HCT116 (cell line): Measurements from ENCODE around the gene HERC2. TPM values are rescaled to one million over a fixed set of nuclear protein-coding genes. Genes with fewer than 3 reads are reported as not detected.
A peak's percentile ranks its signal among the peaks of the same experiment; 100 is the strongest.
"Not testable (repeated sequence)": the region's sequence is repeated elsewhere in the genome, so short reads cannot be mapped to it uniquely, and the experiment has no call there.

Source experiments
- ATAC-seq: fragments of 200-7000 bp; cut with Tn5 transposase; 2 replicates; pipeline ENCODE4 v1.9.1; 2020; ENCODE audit warnings: mild to moderate bottlenecking, moderate library complexity
- BruUV-seq: library from RNA; stranded (reverse); fragments of 400-500 nt; replicated peaks from 2 replicates; lab custom pipeline; 2021; lab: Mats Ljungman, UMichigan
- CTCF ChIA-PET: fragments of 300-600 bp; sonication (Branson Sonifier 250); formaldehyde crosslinking; loops from one replicate; lab custom pipeline; 2021; ENCODE audit warnings: antibody characterized with exemption; lab: Charles Lee
- POLR2A ChIA-PET: fragments of 300-600, 350-600 bp; sonication (Branson Sonifier 250); formaldehyde crosslinking; loops from one replicate; lab custom pipeline; 2021; ENCODE audit warnings: antibody characterized with exemption; lab: Charles Lee
- RAD21 ChIA-PET, 2 experiments: fragments of 300-600 bp; sonication (Branson Sonifier 250); formaldehyde crosslinking; loops; one replicate each; lab custom pipeline; 2023; ENCODE audit warnings: low total read pairs in 2 of 2; ENCODE audit not compliant: uncharacterized antibody in 2 of 2, unreplicated experiment in 2 of 2, low non-redundant PET in 1 of 2; lab: Charles Lee
- DNase-seq: peaks from one replicate; pipeline ENCODE4 v3.0.0-alpha.2; 2010; ENCODE audit warnings: low read depth, low spot score
- H2AFZ ChIP-seq: fragments of 200-600 bp; shearing (Covaris generic), sonication (generic); 2 replicates; pipeline ENCODE4 v1.6.1; 2017; ENCODE audit warnings: low read depth, mixed run types, mixed read lengths, antibody characterized with exemption, low read length; ENCODE audit not compliant: poor library complexity, severe bottlenecking
- H3K27ac ChIP-seq: 2 replicates; pipeline ENCODE4 v1.5.1; 2012; ENCODE audit warnings: low read depth, low read length
- H3K27me3 ChIP-seq: fragments of 200-600 bp; sonication (generic); 2 replicates; pipeline ENCODE4 v1.6.1; 2016; ENCODE audit warnings: mixed run types, low read length, mixed read lengths; ENCODE audit not compliant: insufficient read depth
- H3K36me3 ChIP-seq, 2 experiments: fragments of 200-500 bp in 1 of 2; fragments of 200-600 bp in 1 of 2; sonication (Bioruptor generic) in 1 of 2; sonication (generic) in 1 of 2; 2 replicates each; pipeline versions ENCODE4 v1.5.1 to v1.6.1; 2014 to 2016; ENCODE audit warnings: low read length in 2 of 2, inconsistent platforms in 1 of 2, mixed read lengths in 1 of 2, mixed run types in 1 of 2; ENCODE audit not compliant: insufficient read depth in 2 of 2, control insufficient read depth in 1 of 2
- H3K4me1 ChIP-seq, 2 experiments: fragments of 200-600 bp in 1 of 2; sonication (generic) in 1 of 2; 2 replicates each; pipeline versions ENCODE4 v1.5.1 to v1.6.1; 2012 to 2017; ENCODE audit warnings: low read length in 2 of 2, inconsistent platforms in 1 of 2, mild to moderate bottlenecking in 1 of 2, mixed read lengths in 1 of 2, mixed run types in 1 of 2, moderate library complexity in 1 of 2; ENCODE audit not compliant: insufficient read depth in 2 of 2, control insufficient read depth in 1 of 2
- H3K4me2 ChIP-seq: fragments of 200-600 bp; sonication (generic); 2 replicates; pipeline ENCODE4 v1.6.1; 2017; ENCODE audit warnings: mixed run types, low read length, mixed read lengths
- H3K4me3 ChIP-seq, 2 experiments: fragments of 200-600 bp in 1 of 2; sonication (generic) in 1 of 2; replicated peaks in 1 of 2; 2 replicates each; pipeline ENCODE4 v1.5.1; 2011 to 2016; ENCODE audit warnings: low read length in 2 of 2, control low read depth in 1 of 2, low read depth in 1 of 2, mild to moderate bottlenecking in 1 of 2, mixed read lengths in 1 of 2, mixed run types in 1 of 2
- H3K79me2 ChIP-seq: fragments of 200-600 bp; sonication (generic); 2 replicates; pipeline ENCODE4 v1.6.1; 2017; ENCODE audit warnings: mild to moderate bottlenecking, mixed run types, low read length, moderate library complexity, mixed read lengths; ENCODE audit not compliant: insufficient read depth
- H3K9ac ChIP-seq: fragments of 200-600 bp; sonication (generic); 2 replicates; pipeline ENCODE4 v1.6.1; 2016; ENCODE audit warnings: low read length, mixed read lengths
- H3K9me2 ChIP-seq: fragments of 200-600 bp; sonication (generic), shearing (Covaris generic); 2 replicates; pipeline ENCODE4 v1.6.1; 2017; ENCODE audit warnings: mixed run types, mild to moderate bottlenecking, moderate library complexity; ENCODE audit not compliant: insufficient read depth
- H3K9me3 ChIP-seq, 2 experiments: fragments of 200-500 bp in 1 of 2; fragments of 200-600 bp in 1 of 2; sonication (Bioruptor generic) in 1 of 2; sonication (generic) in 1 of 2; 2 replicates each; pipeline ENCODE4 v1.6.1; 2014 to 2017; ENCODE audit warnings: low read length in 2 of 2, mixed read lengths in 2 of 2, inconsistent platforms in 1 of 2, low read depth in 1 of 2, mild to moderate bottlenecking in 1 of 2, mixed run types in 1 of 2, moderate library complexity in 1 of 2; ENCODE audit not compliant: control insufficient read depth in 1 of 2, insufficient read depth in 1 of 2
- H4K20me1 ChIP-seq: fragments of 200-600 bp; sonication (generic), shearing (Covaris generic); 2 replicates; pipeline ENCODE4 v1.6.1; 2017; ENCODE audit warnings: mixed run types, mild to moderate bottlenecking, moderate library complexity; ENCODE audit not compliant: insufficient read depth
- CTCF ChIP-seq, 3 experiments: fragments of 200-600 bp in 1 of 3; sonication (generic) in 1 of 3; IDR thresholded peaks in 2 of 3; conservative IDR thresholded peaks in 1 of 3; 2 replicates each; pipeline ENCODE4 v1.5.1; 2012 to 2017; ENCODE audit warnings: low read depth in 2 of 3, low read length in 2 of 3, antibody characterized with exemption in 1 of 3, borderline replicate concordance in 1 of 3, control low read depth in 1 of 3, mild to moderate bottlenecking in 1 of 3, mixed read lengths in 1 of 3, mixed run types in 1 of 3, moderate library complexity in 1 of 3; ENCODE audit not compliant: insufficient read depth in 1 of 3
- JUND ChIP-seq: IDR thresholded peaks from 2 replicates; pipeline ENCODE4 v1.6.1; 2012
- POLR2A ChIP-seq: IDR thresholded peaks from 2 replicates; pipeline ENCODE4 v1.7.0; 2011; ENCODE audit warnings: borderline replicate concordance; ENCODE audit not compliant: insufficient read depth, insufficient read length; ENCODE audit errors: extremely low read depth
- RAD21 ChIP-seq: IDR thresholded peaks from 2 replicates; pipeline ENCODE4 v1.6.1; 2012; ENCODE audit warnings: low read depth, mild to moderate bottlenecking
- SP1 ChIP-seq: IDR thresholded peaks from 2 replicates; pipeline ENCODE4 v1.6.1; 2012; ENCODE audit warnings: low read depth
- SRF ChIP-seq: IDR thresholded peaks from 2 replicates; pipeline ENCODE4 v1.6.1; 2012; ENCODE audit warnings: low read depth
- TCF7L2 ChIP-seq: IDR thresholded peaks from 2 replicates; pipeline ENCODE4 v1.7.0; 2011; ENCODE audit warnings: borderline replicate concordance, inconsistent platforms; ENCODE audit not compliant: insufficient read depth, insufficient read length; ENCODE audit errors: extremely low read depth
- ZNF274 ChIP-seq: fragments of 200-500 bp; sonication (Bioruptor generic); IDR thresholded peaks from 2 replicates; pipeline ENCODE4 v1.6.1; 2014; ENCODE audit warnings: mild to moderate bottlenecking, low read depth, low read length, inconsistent platforms
- intact Hi-C: fragments of 100-400 bp; cut with micrococcal nuclease; formaldehyde crosslinking; loops from 2 replicates; pipeline ENCODE4 v1.10.0; 2022
- total RNA-seq: library from RNA; stranded (reverse); gene quantifications from one replicate; pipeline ENCODE4 v1.2.1, GENCODE V29; 2021; ENCODE audit not compliant: unreplicated experiment

Gene HERC2
- total RNA-seq, 1 experiment from 2014 or later = 55.5 TPM

GRCh38 chr15:28208583-28208982 lies 113.4 kb downstream of the HERC2 start:
- no peak for DNase-seq
- no peak overlapping the region for H3K27ac ChIP-seq
- CTCF ChIA-PET = no interaction called here
- H3K4me2 ChIP-seq = no peak overlapping the region
- TF ChIP-seq JUND = no peak
- TF ChIP-seq RAD21 = no peak
- no peak for TF ChIP-seq SRF
- TF ChIP-seq SP1 = no peak
- TF ChIP-seq POLR2A = no peak
- no peak for TF ChIP-seq ZNF274
- no peak for TF ChIP-seq CTCF (IDR thresholded peaks at IDR 0.05 in 2 of 3, conservative IDR thresholded peaks at IDR 0.05 in 1 of 3; ENCODE audit: borderline replicate concordance in 1 of 3, insufficient read depth in 1 of 3, low read depth in 2 of 3, low read length in 2 of 3)
- TF ChIP-seq TCF7L2 = no peak
- TF ChIP-seq, all 23 proteins: peak for 0
- H3K36me3 ChIP-seq = no peaks in the 10 kb centered on the region; a peak in 1 of 4 replicates
- intact Hi-C loops = no loop called here
- no peaks in the 10 kb centered on the region for H3K79me2 ChIP-seq
- no peaks in the 10 kb centered on the region for H3K27me3 ChIP-seq
- no peaks in the 10 kb centered on the region for H3K9me2 ChIP-seq
- POLR2A ChIA-PET = no interaction called here
- no peak overlapping the region for H2AFZ ChIP-seq
- H3K9ac ChIP-seq = no peak overlapping the region
- RAD21 ChIA-PET = no interaction called here
- H4K20me1 ChIP-seq = no peaks in the 10 kb centered on the region
- no peaks in the 10 kb centered on the region for H3K4me1 ChIP-seq
- no peak for ATAC-seq
- BruUV-seq = no TSS peak
- no peak overlapping the region for H3K4me3 ChIP-seq
- no peaks in the 10 kb centered on the region for H3K9me3 ChIP-seq

GRCh38 chr15:28205640-28206039 lies 116.3 kb downstream of the HERC2 start:
- CTCF ChIA-PET, H3K9ac ChIP-seq, H3K4me2 ChIP-seq, H3K4me3 ChIP-seq, H3K4me1 ChIP-seq, BruUV-seq, H3K27me3 ChIP-seq, H3K36me3 ChIP-seq, H2AFZ ChIP-seq, H3K9me3 ChIP-seq, H3K27ac ChIP-seq, RAD21 ChIA-PET, intact Hi-C loops, DNase-seq, H3K9me2 ChIP-seq, H4K20me1 ChIP-seq, POLR2A ChIA-PET, H3K79me2 ChIP-seq: not testable (repeated sequence)
- peak; percentile 91 for ATAC-seq

GRCh38 chr15:28203055-28203828 lies 118.7 kb downstream of the HERC2 start:
- H4K20me1 ChIP-seq, H3K79me2 ChIP-seq, H3K36me3 ChIP-seq, BruUV-seq, CTCF ChIA-PET, H3K27me3 ChIP-seq, H3K4me2 ChIP-seq, H3K9me3 ChIP-seq, H3K4me1 ChIP-seq, DNase-seq, RAD21 ChIA-PET, H3K4me3 ChIP-seq, H3K9me2 ChIP-seq, H2AFZ ChIP-seq, intact Hi-C loops, ATAC-seq, H3K27ac ChIP-seq, POLR2A ChIA-PET, H3K9ac ChIP-seq: not testable (repeated sequence)
